ENCODE results near the gene ESX1. TPM values are rescaled to one million over a fixed set of nuclear protein-coding genes. Genes with fewer than 3 reads are reported as not detected.

Gene ESX1
- total RNA-seq, 1 experiment from 2014 or later = 2.8 TPM

DNA sequence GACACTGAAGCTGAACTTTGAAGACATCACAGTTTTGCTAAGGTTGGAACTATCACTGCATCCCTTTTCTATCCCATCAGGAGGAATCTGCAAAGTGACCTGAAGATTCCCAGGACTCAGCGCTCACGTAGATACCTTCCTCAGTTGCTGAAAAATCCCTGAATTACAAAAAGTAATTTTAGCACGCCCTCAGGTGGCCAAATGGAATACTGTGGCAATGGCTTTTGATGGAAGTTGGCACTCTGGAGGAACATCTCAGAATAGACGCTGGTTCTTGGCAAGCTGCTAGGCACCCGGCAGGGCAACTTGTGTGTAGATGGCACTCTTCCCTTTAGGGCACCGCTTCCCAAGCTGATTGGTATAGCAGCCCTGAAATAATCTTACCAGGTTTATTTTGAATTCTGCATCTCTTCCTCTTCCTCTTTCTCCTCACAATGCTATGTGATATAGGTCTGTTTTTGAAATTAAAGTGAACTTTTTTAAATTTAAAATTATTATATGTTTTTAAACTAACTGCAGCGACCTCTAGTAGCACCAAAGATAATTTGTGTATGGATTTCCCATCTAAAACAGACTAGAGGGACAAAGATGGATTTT, 16.3 kb upstream of the ESX1 start:
- peaks cover 6% of the 10 kb centered on the region; the same call in 1 of the 2 replicates for H3K27me3 ChIP-seq (ENCODE audit: control insufficient read depth, insufficient read depth, low read length)
- intact Hi-C loops (cut with micrococcal nuclease; ENCODE audit: unreplicated experiment) (loop anchor here (1.0 kb wide), 1 partner anchor 76 kb away; no protein-coding TSS in a partner anchor), in situ Hi-C loops (cut with HindIII; ENCODE audit: low pct_unique_long_range_greater_than_20kb, low sequenced_read_pairs) (no loop called here)
- H3K4me3 ChIP-seq (ENCODE audit: low read depth in 2 of 2, low read length in 2 of 2) = peak overlapping the region; percentile 10 to 37; a peak in 3 of 4 replicates
- H3K36me3 ChIP-seq (ENCODE audit: control insufficient read depth, insufficient read depth, low read length) = no peaks in the 10 kb centered on the region
- DNase-seq (ENCODE audit: low read depth, low spot score) (peak; percentile 39), ATAC-seq (peak; percentile 90)
- BruUV-seq (replicated peaks) = no TSS peak
- H3K4me1 ChIP-seq (ENCODE audit: control insufficient read depth, insufficient read depth, low read length) = no peaks in the 10 kb centered on the region
- no peaks in the 10 kb centered on the region for H3K9me3 ChIP-seq (ENCODE audit: control insufficient read depth, insufficient read depth, low read depth, low read length)
- no peak overlapping the region for H3K27ac ChIP-seq (ENCODE audit: low read length)
- ChIA-PET CTCF (interaction anchor here (1.4 kb wide), 1 partner anchor 76 kb away, joined by 3 read pairs; no protein-coding TSS in a partner anchor), POLR2A (no interaction called here)
- no peak for TF ChIP-seq POLR2AphosphoS5 (IDR thresholded peaks at IDR 0.05; ENCODE audit: low read depth, low read length)
- TF ChIP-seq, protein P1, sequence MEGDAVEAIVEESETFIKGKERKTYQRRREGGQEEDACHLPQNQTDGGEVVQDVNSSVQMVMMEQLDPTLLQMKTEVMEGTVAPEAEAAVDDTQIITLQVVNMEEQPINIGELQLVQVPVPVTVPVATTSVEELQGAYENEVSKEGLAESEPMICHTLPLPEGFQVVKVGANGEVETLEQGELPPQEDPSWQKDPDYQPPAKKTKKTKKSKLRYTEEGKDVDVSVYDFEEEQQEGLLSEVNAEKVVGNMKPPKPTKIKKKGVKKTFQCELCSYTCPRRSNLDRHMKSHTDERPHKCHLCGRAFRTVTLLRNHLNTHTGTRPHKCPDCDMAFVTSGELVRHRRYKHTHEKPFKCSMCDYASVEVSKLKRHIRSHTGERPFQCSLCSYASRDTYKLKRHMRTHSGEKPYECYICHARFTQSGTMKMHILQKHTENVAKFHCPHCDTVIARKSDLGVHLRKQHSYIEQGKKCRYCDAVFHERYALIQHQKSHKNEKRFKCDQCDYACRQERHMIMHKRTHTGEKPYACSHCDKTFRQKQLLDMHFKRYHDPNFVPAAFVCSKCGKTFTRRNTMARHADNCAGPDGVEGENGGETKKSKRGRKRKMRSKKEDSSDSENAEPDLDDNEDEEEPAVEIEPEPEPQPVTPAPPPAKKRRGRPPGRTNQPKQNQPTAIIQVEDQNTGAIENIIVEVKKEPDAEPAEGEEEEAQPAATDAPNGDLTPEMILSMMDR (IDR thresholded peaks at IDR 0.05) = peak; percentile 82

DNA sequence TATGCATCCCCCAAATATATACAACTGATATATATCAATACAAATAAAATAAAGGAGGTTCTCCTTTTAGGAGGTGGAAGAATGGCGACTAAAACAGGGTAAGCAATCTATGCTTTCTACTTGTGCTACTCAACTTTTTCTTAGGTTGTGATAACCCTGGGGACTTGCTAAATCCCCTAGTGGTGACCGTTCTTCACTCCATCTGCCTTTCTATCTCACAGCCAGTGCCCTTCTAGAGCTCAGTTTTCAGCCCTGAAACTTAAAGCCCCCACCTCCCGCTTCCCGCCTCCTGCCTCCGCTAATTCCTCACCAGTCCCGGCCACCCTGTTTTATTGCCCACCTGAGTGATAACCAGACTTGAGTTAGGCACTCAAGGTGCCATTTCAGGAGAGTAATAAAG, 15.5 kb upstream of the ESX1 start:
- in situ Hi-C loops (cut with HindIII; ENCODE audit: low pct_unique_long_range_greater_than_20kb, low sequenced_read_pairs) = no loop called here
- no TSS peak for BruUV-seq (replicated peaks)
- Histone ChIP-seq H3K4me1 (ENCODE audit: control insufficient read depth, insufficient read depth, low read length) (no peaks in the 10 kb centered on the region), H3K36me3 (ENCODE audit: control insufficient read depth, insufficient read depth, low read length) (no peaks in the 10 kb centered on the region), H3K27ac (ENCODE audit: low read length) (no peak overlapping the region), H3K27me3 (ENCODE audit: control insufficient read depth, insufficient read depth, low read length) (peaks cover 6% of the 10 kb centered on the region; the same call in 1 of the 2 replicates), H3K9me3 (ENCODE audit: control insufficient read depth, insufficient read depth, low read depth, low read length) (no peaks in the 10 kb centered on the region), H3K4me3 (ENCODE audit: low read depth in 2 of 2, low read length in 2 of 2) (no peak overlapping the region; a peak in 1 of 4 replicates)
- intact Hi-C loops (cut with micrococcal nuclease; ENCODE audit: unreplicated experiment) = no loop called here
- no peak for TF ChIP-seq SIN3A (IDR thresholded peaks at IDR 0.05; ENCODE audit: borderline replicate concordance, insufficient read depth, low read depth, low read length)
- TF ChIP-seq POLR2AphosphoS5 (IDR thresholded peaks at IDR 0.05; ENCODE audit: low read depth, low read length) = no peak
- TF ChIP-seq, protein P1 (IDR thresholded peaks at IDR 0.05) = no peak
- TF ChIP-seq, protein P2, sequence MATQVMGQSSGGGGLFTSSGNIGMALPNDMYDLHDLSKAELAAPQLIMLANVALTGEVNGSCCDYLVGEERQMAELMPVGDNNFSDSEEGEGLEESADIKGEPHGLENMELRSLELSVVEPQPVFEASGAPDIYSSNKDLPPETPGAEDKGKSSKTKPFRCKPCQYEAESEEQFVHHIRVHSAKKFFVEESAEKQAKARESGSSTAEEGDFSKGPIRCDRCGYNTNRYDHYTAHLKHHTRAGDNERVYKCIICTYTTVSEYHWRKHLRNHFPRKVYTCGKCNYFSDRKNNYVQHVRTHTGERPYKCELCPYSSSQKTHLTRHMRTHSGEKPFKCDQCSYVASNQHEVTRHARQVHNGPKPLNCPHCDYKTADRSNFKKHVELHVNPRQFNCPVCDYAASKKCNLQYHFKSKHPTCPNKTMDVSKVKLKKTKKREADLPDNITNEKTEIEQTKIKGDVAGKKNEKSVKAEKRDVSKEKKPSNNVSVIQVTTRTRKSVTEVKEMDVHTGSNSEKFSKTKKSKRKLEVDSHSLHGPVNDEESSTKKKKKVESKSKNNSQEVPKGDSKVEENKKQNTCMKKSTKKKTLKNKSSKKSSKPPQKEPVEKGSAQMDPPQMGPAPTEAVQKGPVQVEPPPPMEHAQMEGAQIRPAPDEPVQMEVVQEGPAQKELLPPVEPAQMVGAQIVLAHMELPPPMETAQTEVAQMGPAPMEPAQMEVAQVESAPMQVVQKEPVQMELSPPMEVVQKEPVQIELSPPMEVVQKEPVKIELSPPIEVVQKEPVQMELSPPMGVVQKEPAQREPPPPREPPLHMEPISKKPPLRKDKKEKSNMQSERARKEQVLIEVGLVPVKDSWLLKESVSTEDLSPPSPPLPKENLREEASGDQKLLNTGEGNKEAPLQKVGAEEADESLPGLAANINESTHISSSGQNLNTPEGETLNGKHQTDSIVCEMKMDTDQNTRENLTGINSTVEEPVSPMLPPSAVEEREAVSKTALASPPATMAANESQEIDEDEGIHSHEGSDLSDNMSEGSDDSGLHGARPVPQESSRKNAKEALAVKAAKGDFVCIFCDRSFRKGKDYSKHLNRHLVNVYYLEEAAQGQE (IDR thresholded peaks at IDR 0.05; ENCODE audit: insufficient read depth in 1 of 2, low read depth in 2 of 2, low read length in 1 of 2) = no peak
- TF ChIP-seq TCF7L2 (IDR thresholded peaks at IDR 0.05; ENCODE audit: low read depth, low read length) = no peak
- no peak for DNase-seq (ENCODE audit: low read depth, low spot score)
- ATAC-seq = 0 out of 2 replicates have a peak, but pooled peaks have one; percentile 40
- ChIA-PET CTCF (interaction anchor here (0.8 kb wide), 1 partner anchor 75 kb away, joined by 5 read pairs; no protein-coding TSS in a partner anchor), POLR2A (no interaction called here)

All from Panc1 (cell line).